GM12878 (cell line): ENCODE measurements around the gene NACA. TPM values are rescaled to one million over a fixed set of nuclear protein-coding genes. Genes with fewer than 3 reads are reported as not detected.

Experiments
- BCL11A ChIP-seq: IDR thresholded peaks from 2 replicates; pipeline ENCODE4 v1.6.1; 2011; ENCODE audit warnings: low read depth, low read length
- CBX5 ChIP-seq: sonication (generic); IDR thresholded peaks from 2 replicates; pipeline ENCODE4 v1.6.1; 2016; ENCODE audit warnings: low read depth, moderate library complexity, mild to moderate bottlenecking, inconsistent platforms
- EZH2 ChIP-seq: IDR thresholded peaks from 2 replicates; pipeline ENCODE4 v1.6.1; 2012; ENCODE audit warnings: low read depth, mild to moderate bottlenecking, control low read depth, inconsistent platforms, low read length, borderline replicate concordance; ENCODE audit not compliant: control insufficient read depth
- HDAC6 ChIP-seq: fragments of 200-600 bp; sonication (generic); IDR thresholded peaks from one replicate; pipeline ENCODE4 v1.8.0; 2017; ENCODE audit warnings: antibody characterized with exemption; ENCODE audit not compliant: unreplicated experiment
- MEF2B ChIP-seq: fragments of 450-650 bp; IDR thresholded peaks from 2 replicates; pipeline ENCODE4 v1.6.1; 2018; ENCODE audit warnings: mild to moderate bottlenecking, moderate library complexity; ENCODE audit not compliant: partially characterized antibody, poor library complexity, severe bottlenecking
- MTA3 ChIP-seq: IDR thresholded peaks from 2 replicates; pipeline ENCODE4 v1.6.1; 2012; ENCODE audit warnings: low read length, inconsistent platforms, borderline replicate concordance
- NR2F1 ChIP-seq: fragments of 450-650 bp; conservative IDR thresholded peaks from 2 replicates; pipeline ENCODE4 v1.6.1; 2017; ENCODE audit warnings: mild to moderate bottlenecking
- SMAD5 ChIP-seq: IDR thresholded peaks from 2 replicates; pipeline ENCODE4 v1.6.1; 2016; ENCODE audit warnings: antibody characterized with exemption, low read depth
- SPI1 ChIP-seq: IDR thresholded peaks from 2 replicates; pipeline ENCODE4 v1.6.1; 2011; ENCODE audit warnings: low read depth, mild to moderate bottlenecking, low read length, moderate library complexity, borderline replicate concordance; ENCODE audit not compliant: insufficient read depth
- TCF3 ChIP-seq: IDR thresholded peaks from 2 replicates; pipeline ENCODE4 v1.6.1; 2012; ENCODE audit warnings: low read depth, mild to moderate bottlenecking, low read length, borderline replicate concordance; ENCODE audit not compliant: insufficient read depth
- TCF7 ChIP-seq: IDR thresholded peaks from 2 replicates; pipeline ENCODE4 v1.6.1; 2014; ENCODE audit warnings: antibody characterized with exemption, borderline replicate concordance
- WRNIP1 ChIP-seq: IDR thresholded peaks from 2 replicates; pipeline ENCODE4 v1.6.1; 2011; ENCODE audit warnings: low read depth, low read length, improper control_type of control experiment, borderline replicate concordance
- ZNF207 ChIP-seq: fragments of 450-650 bp; IDR thresholded peaks from 2 replicates; pipeline ENCODE4 v1.6.1; 2014; ENCODE audit warnings: antibody characterized with exemption, mild to moderate bottlenecking, borderline replicate concordance
- ZNF274 ChIP-seq: IDR thresholded peaks from one replicate; pipeline ENCODE4 v1.8.0; 2011; ENCODE audit not compliant: insufficient read length, insufficient read depth
- polyA plus RNA-seq, 11 experiments: library from polyadenylated mRNA; depleted of rRNA in 4 of 11; unstranded in 6 of 11; stranded (reverse) in 5 of 11; fragments of >200 nt; fragmentation: Nextera tagmentation in 4 of 11; fragmentation: Illumina TruSeq in 1 of 11; extraction: Ambion mirVana in 4 of 11; extraction: Trizol in 1 of 11; gene quantifications; 1 replicate in 1 of 11; 2 replicates in 10 of 11; pipeline versions ENCODE4 v1.2.1 to v1.2.3, GENCODE V29; 2011 to 2016; ENCODE audit warnings: inconsistent platforms in 2 of 11, missing spikeins in 2 of 11, low read depth in 1 of 11
- total RNA-seq, 4 experiments: library from RNA; depleted of rRNA in 3 of 4; stranded (reverse); fragments of >200 nt in 3 of 4; fragmentation: Illumina TruSeq in 1 of 4; extraction: Trizol in 1 of 4; gene quantifications; 2 replicates each; pipeline versions ENCODE4 v1.2.1 to v1.2.3, GENCODE V29; 2013 to 2021
- TF ChIP-seq, protein P1 (sequence below): IDR thresholded peaks from 2 replicates; pipeline ENCODE4 v1.6.1; 2011; ENCODE audit warnings: borderline replicate concordance, low read depth, mild to moderate bottlenecking, moderate library complexity, low read length; ENCODE audit not compliant: insufficient read depth, poor library complexity, severe bottlenecking
- TF ChIP-seq, protein P2 (sequence below): IDR thresholded peaks from 2 replicates; pipeline ENCODE4 v1.6.1; 2011; ENCODE audit warnings: mild to moderate bottlenecking, low read depth, low read length, moderate library complexity; ENCODE audit not compliant: insufficient replicate concordance
- TF ChIP-seq, protein P3 (sequence below): IDR thresholded peaks from 2 replicates; pipeline ENCODE4 v1.6.1; 2011; ENCODE audit warnings: low read depth, mild to moderate bottlenecking, low read length, moderate library complexity, borderline replicate concordance; ENCODE audit errors: extremely low read depth
- TF ChIP-seq, protein P4 (sequence below): fragments of 450-650 bp; IDR thresholded peaks from 2 replicates; pipeline ENCODE4 v1.6.1; 2016; ENCODE audit warnings: mild to moderate bottlenecking, moderate library complexity, borderline replicate concordance
- TF ChIP-seq, protein P5 (sequence below): IDR thresholded peaks from 2 replicates; pipeline ENCODE4 v1.6.1; 2011; ENCODE audit warnings: borderline replicate concordance, low read depth, mild to moderate bottlenecking, moderate library complexity, mixed read lengths, low read length; ENCODE audit not compliant: insufficient read depth; ENCODE audit errors: extremely low read length

Gene NACA
- total and polyA plus RNA-seq, 10 of the 15 experiments (the other 5 are each of a cell fraction or from before 2014, with no cell fraction given), result 1,181 to 2,782 (median 1,905) TPM

DNA sequence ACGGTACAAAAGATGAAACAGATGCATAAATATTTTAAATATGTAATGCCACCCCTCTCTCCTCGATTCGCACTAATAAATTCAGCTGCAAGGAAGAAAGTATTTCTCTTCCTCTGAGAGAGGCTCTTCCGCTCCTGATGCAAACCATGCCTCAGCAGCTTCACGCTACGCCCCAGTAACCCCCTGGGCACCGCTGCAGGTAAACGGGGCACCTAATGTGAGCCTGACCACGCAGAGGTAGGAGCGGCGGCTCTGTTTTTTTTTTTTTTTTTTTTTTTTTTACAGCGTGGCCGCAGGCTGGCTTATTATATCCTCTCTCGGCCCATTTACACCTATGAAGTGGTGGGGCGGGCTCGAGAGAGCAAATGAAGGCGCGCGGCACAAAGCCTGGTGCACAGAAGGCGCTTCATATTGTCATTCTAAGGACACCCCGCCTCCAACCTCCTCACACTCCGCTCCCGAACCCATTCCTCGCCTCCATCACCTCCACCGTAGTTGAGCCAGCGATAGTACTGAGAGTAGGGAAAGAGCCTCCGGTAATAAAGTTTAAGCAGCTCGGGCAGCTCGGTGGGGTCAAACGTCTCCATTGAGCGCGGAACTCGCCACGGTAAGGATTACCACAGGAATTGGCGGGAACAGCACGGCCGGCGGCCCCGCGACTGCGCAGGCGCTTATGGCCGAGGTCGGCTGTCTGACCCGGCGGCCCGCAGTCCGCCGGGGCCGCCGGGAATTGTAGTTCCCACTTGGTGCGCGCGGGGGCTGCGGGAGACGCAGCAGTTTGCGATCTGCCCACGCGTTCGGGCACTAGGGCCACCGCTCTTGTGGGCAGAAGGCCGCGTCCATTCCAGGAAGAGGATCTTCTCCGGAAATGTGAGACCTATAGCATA is 26.9 kb upstream of the NACA start, which contains the start of gene PRIM1 (continued):
- TF ChIP-seq TCF7, result no peak
- TF ChIP-seq SMAD5, result peak; percentile 70; the same call in 1 of the 2 replicates
- TF ChIP-seq, protein P1, sequence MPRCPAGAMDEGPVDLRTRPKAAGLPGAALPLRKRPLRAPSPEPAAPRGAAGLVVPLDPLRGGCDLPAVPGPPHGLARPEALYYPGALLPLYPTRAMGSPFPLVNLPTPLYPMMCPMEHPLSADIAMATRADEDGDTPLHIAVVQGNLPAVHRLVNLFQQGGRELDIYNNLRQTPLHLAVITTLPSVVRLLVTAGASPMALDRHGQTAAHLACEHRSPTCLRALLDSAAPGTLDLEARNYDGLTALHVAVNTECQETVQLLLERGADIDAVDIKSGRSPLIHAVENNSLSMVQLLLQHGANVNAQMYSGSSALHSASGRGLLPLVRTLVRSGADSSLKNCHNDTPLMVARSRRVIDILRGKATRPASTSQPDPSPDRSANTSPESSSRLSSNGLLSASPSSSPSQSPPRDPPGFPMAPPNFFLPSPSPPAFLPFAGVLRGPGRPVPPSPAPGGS, result no peak
- TF ChIP-seq WRNIP1, result no peak
- TF ChIP-seq ZNF207, result no peak
- TF ChIP-seq HDAC6, result no peak
- TF ChIP-seq BCL11A, result no peak
- TF ChIP-seq MEF2B, result no peak
- TF ChIP-seq, protein P2, sequence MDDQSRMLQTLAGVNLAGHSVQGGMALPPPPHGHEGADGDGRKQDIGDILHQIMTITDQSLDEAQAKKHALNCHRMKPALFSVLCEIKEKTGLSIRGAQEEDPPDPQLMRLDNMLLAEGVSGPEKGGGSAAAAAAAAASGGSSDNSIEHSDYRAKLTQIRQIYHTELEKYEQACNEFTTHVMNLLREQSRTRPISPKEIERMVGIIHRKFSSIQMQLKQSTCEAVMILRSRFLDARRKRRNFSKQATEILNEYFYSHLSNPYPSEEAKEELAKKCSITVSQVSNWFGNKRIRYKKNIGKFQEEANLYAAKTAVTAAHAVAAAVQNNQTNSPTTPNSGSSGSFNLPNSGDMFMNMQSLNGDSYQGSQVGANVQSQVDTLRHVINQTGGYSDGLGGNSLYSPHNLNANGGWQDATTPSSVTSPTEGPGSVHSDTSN, result no peak
- no peak for TF ChIP-seq EZH2
- TF ChIP-seq, protein P3, sequence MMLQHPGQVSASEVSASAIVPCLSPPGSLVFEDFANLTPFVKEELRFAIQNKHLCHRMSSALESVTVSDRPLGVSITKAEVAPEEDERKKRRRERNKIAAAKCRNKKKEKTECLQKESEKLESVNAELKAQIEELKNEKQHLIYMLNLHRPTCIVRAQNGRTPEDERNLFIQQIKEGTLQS, result no peak
- TF ChIP-seq TCF3, result 0 out of 2 replicates have a peak, but pooled peaks have one; percentile 5
- TF ChIP-seq CBX5, result no peak
- TF ChIP-seq SPI1, result no peak
- 0 out of 2 replicates have a peak, but pooled peaks have one; percentile 67 for TF ChIP-seq MTA3
- TF ChIP-seq, protein P4, sequence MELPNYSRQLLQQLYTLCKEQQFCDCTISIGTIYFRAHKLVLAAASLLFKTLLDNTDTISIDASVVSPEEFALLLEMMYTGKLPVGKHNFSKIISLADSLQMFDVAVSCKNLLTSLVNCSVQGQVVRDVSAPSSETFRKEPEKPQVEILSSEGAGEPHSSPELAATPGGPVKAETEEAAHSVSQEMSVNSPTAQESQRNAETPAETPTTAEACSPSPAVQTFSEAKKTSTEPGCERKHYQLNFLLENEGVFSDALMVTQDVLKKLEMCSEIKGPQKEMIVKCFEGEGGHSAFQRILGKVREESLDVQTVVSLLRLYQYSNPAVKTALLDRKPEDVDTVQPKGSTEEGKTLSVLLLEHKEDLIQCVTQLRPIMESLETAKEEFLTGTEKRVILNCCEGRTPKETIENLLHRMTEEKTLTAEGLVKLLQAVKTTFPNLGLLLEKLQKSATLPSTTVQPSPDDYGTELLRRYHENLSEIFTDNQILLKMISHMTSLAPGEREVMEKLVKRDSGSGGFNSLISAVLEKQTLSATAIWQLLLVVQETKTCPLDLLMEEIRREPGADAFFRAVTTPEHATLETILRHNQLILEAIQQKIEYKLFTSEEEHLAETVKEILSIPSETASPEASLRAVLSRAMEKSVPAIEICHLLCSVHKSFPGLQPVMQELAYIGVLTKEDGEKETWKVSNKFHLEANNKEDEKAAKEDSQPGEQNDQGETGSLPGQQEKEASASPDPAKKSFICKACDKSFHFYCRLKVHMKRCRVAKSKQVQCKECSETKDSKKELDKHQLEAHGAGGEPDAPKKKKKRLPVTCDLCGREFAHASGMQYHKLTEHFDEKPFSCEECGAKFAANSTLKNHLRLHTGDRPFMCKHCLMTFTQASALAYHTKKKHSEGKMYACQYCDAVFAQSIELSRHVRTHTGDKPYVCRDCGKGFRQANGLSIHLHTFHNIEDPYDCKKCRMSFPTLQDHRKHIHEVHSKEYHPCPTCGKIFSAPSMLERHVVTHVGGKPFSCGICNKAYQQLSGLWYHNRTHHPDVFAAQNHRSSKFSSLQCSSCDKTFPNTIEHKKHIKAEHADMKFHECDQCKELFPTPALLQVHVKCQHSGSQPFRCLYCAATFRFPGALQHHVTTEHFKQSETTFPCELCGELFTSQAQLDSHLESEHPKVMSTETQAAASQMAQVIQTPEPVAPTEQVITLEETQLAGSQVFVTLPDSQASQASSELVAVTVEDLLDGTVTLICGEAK, result peak; percentile 17; the same call in 1 of the 2 replicates
- TF ChIP-seq, protein P5, sequence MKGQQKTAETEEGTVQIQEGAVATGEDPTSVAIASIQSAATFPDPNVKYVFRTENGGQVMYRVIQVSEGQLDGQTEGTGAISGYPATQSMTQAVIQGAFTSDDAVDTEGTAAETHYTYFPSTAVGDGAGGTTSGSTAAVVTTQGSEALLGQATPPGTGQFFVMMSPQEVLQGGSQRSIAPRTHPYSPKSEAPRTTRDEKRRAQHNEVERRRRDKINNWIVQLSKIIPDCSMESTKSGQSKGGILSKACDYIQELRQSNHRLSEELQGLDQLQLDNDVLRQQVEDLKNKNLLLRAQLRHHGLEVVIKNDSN, result no peak
- TF ChIP-seq ZNF274, result no peak
- peak; percentile 98 for TF ChIP-seq NR2F1
